ENCODE measurements around the gene TNFRSF9. TPM values are rescaled to one million over a fixed set of nuclear protein-coding genes. Genes with fewer than 3 reads are reported as not detected.
A peak's percentile ranks its signal among the peaks of the same experiment; 100 is the strongest.

The TNFRSF9 gene
- total RNA-seq, 1 donor = under 0.01 TPM

GRCh38 chr1:7948960-7949359 lies 8.3 kb upstream of the TNFRSF9 start:
- no peak overlapping the region for H3K4me3 ChIP-seq (ENCODE audit: low read depth, low read length)
- DNase-seq (ENCODE audit: low read depth) = peak; percentile 79
- no peak for TF ChIP-seq CTCF (IDR thresholded peaks at IDR 0.05; ENCODE audit: insufficient read depth, low read length)

GRCh38 chr1:7943251-7943650 lies 2.6 kb upstream of the TNFRSF9 start:
- no peak for DNase-seq (ENCODE audit: low read depth)
- TF ChIP-seq CTCF (IDR thresholded peaks at IDR 0.05; ENCODE audit: insufficient read depth, low read length) = no peak
- H3K4me3 ChIP-seq (ENCODE audit: low read depth, low read length) = no peak overlapping the region

GRCh38 chr1:7942214-7942921 lies 1.7 kb upstream of the TNFRSF9 start:
- DNase-seq (ENCODE audit: low read depth) = peak; percentile 44
- peak overlapping the region; percentile 46 for H3K4me3 ChIP-seq (ENCODE audit: low read depth, low read length)
- TF ChIP-seq CTCF (IDR thresholded peaks at IDR 0.05; ENCODE audit: insufficient read depth, low read length) = peak; percentile 64

DNA sequence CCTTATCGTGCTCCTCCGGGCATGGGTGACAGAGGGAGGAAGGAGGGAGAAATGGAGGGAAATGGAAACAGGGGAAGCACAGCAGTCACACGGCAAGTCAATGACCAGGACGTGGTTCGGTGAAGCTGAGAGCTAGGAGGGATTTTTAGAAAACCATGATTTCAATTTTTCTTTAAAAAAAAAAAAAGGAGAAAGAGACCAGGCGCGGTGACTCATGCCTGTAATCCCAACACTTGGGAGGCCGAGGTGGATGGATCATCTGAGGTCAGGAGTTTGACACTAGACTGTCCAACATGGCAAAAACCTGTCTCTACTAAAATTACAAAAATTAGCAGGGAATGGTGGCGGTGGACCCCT lies 776 bp upstream of the TNFRSF9 start:
- no peak overlapping the region for H3K4me3 ChIP-seq (ENCODE audit: low read depth, low read length)
- no peak for DNase-seq (ENCODE audit: low read depth)
- no peak for TF ChIP-seq CTCF (IDR thresholded peaks at IDR 0.05; ENCODE audit: insufficient read depth, low read length)

GRCh38 chr1:7940034-7940433 lies 605 bp downstream of the TNFRSF9 start:
- no peak overlapping the region for H3K4me3 ChIP-seq (ENCODE audit: low read depth, low read length)
- no peak for TF ChIP-seq CTCF (IDR thresholded peaks at IDR 0.05; ENCODE audit: insufficient read depth, low read length)
- DNase-seq (ENCODE audit: low read depth) = no peak

DNA sequence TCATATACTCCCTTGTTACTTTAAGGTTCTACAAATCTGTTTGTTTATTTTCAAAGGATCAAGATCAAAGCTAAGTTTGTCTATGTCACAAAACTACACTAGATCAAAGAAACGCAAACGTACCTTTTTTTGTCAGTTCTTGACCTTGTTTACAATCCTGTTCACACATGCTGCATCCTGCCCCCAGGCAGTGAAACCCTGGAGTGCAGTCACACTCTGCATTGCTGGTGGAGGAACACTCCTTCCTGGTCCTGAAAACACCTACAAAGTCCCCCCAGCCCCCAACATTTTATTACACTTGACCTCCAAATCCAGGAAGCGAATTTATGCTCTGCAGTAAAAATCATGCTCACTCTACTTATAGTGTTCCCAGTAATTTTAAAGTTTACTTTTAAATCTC lies 2.6 kb downstream of the TNFRSF9 start:
- H3K4me3 ChIP-seq (ENCODE audit: low read depth, low read length) = no peak overlapping the region
- no peak for TF ChIP-seq CTCF (IDR thresholded peaks at IDR 0.05; ENCODE audit: insufficient read depth, low read length)
- no peak for DNase-seq (ENCODE audit: low read depth)
